ENCODE data around the gene KCNJ10. TPM values are rescaled to one million over a fixed set of nuclear protein-coding genes. Genes with fewer than 3 reads are reported as not detected.

Gene KCNJ10
- total RNA-seq, 1 experiment from 2014 or later: 1.4 TPM

DNA sequence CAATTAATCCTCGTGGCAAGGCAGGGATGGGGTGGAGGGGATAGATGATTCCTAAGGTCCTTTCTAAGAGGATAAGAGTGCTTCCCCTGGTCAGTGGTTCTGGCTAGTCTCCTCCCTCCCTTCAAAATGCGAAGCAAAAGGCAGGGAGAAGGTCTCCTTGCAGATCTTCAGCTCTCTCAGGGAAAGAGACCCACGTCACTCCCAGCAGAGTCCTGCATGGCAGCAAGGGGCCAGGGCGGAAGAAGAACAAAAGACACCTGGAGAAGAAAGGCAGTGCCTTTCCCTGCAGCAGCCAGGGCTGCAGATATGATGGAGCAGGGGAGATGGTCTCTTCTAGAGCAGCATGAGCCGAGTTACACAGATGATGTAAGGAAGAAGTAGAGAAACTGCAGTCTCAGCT, 86.3 kb downstream of the KCNJ10 start (continued):
- TF ChIP-seq, protein P1, sequence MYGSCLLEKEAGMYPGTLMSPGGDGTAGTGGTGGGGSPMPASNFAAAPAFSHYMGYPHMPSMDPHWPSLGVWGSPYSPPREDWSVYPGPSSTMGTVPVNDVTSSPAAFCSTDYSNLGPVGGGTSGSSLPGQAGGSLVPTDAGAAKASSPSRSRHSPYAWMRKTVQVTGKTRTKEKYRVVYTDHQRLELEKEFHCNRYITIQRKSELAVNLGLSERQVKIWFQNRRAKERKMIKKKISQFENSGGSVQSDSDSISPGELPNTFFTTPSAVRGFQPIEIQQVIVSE (CRISPR knock-in tag; IDR thresholded peaks at IDR 0.05; ENCODE audit: borderline replicate concordance): no peak
- TF ChIP-seq EMX1 (CRISPR knock-in tag; IDR thresholded peaks at IDR 0.05) (no peak), NFYB (CRISPR knock-in tag; conservative IDR thresholded peaks at IDR 0.05; ENCODE audit: low read depth) (no peak), FOXJ3 (CRISPR knock-in tag; IDR thresholded peaks at IDR 0.05; ENCODE audit: borderline replicate concordance) (no peak), TCF7 (CRISPR knock-in tag; IDR thresholded peaks at IDR 0.05; ENCODE audit: low read depth) (no peak), KAT7 (CRISPR knock-in tag; IDR thresholded peaks at IDR 0.05; ENCODE audit: borderline replicate concordance) (no peak)
- TF ChIP-seq, protein P2, sequence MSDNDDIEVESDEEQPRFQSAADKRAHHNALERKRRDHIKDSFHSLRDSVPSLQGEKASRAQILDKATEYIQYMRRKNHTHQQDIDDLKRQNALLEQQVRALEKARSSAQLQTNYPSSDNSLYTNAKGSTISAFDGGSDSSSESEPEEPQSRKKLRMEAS (CRISPR knock-in tag; IDR thresholded peaks at IDR 0.05): no peak
- TF ChIP-seq, protein P3, sequence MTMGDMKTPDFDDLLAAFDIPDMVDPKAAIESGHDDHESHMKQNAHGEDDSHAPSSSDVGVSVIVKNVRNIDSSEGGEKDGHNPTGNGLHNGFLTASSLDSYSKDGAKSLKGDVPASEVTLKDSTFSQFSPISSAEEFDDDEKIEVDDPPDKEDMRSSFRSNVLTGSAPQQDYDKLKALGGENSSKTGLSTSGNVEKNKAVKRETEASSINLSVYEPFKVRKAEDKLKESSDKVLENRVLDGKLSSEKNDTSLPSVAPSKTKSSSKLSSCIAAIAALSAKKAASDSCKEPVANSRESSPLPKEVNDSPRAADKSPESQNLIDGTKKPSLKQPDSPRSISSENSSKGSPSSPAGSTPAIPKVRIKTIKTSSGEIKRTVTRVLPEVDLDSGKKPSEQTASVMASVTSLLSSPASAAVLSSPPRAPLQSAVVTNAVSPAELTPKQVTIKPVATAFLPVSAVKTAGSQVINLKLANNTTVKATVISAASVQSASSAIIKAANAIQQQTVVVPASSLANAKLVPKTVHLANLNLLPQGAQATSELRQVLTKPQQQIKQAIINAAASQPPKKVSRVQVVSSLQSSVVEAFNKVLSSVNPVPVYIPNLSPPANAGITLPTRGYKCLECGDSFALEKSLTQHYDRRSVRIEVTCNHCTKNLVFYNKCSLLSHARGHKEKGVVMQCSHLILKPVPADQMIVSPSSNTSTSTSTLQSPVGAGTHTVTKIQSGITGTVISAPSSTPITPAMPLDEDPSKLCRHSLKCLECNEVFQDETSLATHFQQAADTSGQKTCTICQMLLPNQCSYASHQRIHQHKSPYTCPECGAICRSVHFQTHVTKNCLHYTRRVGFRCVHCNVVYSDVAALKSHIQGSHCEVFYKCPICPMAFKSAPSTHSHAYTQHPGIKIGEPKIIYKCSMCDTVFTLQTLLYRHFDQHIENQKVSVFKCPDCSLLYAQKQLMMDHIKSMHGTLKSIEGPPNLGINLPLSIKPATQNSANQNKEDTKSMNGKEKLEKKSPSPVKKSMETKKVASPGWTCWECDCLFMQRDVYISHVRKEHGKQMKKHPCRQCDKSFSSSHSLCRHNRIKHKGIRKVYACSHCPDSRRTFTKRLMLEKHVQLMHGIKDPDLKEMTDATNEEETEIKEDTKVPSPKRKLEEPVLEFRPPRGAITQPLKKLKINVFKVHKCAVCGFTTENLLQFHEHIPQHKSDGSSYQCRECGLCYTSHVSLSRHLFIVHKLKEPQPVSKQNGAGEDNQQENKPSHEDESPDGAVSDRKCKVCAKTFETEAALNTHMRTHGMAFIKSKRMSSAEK (CRISPR knock-in tag; IDR thresholded peaks at IDR 0.05; ENCODE audit: borderline replicate concordance): no peak
- TF ChIP-seq, protein P4, sequence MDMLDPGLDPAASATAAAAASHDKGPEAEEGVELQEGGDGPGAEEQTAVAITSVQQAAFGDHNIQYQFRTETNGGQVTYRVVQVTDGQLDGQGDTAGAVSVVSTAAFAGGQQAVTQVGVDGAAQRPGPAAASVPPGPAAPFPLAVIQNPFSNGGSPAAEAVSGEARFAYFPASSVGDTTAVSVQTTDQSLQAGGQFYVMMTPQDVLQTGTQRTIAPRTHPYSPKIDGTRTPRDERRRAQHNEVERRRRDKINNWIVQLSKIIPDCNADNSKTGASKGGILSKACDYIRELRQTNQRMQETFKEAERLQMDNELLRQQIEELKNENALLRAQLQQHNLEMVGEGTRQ (CRISPR knock-in tag; IDR thresholded peaks at IDR 0.05): no peak
- TF ChIP-seq, protein P5, sequence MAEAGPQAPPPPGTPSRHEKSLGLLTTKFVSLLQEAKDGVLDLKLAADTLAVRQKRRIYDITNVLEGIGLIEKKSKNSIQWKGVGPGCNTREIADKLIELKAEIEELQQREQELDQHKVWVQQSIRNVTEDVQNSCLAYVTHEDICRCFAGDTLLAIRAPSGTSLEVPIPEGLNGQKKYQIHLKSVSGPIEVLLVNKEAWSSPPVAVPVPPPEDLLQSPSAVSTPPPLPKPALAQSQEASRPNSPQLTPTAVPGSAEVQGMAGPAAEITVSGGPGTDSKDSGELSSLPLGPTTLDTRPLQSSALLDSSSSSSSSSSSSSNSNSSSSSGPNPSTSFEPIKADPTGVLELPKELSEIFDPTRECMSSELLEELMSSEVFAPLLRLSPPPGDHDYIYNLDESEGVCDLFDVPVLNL (CRISPR knock-in tag; IDR thresholded peaks at IDR 0.05; ENCODE audit: borderline replicate concordance, low read depth): no peak
- TF ChIP-seq, protein P6, sequence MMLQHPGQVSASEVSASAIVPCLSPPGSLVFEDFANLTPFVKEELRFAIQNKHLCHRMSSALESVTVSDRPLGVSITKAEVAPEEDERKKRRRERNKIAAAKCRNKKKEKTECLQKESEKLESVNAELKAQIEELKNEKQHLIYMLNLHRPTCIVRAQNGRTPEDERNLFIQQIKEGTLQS (CRISPR knock-in tag; conservative IDR thresholded peaks at IDR 0.05): no peak
- TF ChIP-seq, protein P7, sequence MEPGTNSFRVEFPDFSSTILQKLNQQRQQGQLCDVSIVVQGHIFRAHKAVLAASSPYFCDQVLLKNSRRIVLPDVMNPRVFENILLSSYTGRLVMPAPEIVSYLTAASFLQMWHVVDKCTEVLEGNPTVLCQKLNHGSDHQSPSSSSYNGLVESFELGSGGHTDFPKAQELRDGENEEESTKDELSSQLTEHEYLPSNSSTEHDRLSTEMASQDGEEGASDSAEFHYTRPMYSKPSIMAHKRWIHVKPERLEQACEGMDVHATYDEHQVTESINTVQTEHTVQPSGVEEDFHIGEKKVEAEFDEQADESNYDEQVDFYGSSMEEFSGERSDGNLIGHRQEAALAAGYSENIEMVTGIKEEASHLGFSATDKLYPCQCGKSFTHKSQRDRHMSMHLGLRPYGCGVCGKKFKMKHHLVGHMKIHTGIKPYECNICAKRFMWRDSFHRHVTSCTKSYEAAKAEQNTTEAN (CRISPR knock-in tag; IDR thresholded peaks at IDR 0.05): no peak

DNA sequence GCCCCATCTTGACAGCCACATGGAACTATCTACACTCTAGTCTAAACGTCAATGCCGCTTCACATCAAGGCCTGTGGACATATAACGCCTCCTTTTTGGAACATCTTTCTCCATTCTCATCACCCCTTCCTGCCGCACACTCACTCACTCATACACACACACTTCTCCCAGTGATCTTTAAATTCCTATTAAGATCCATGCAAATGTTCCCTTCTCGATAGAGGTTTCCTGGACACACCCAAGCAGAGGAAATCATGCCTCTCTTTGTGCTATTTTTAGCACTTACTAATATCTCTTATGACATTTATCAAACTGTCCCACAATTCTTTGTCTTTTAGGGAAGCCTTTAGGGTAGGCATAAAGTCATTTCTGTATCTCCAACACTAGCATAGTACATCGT, 87.7 kb downstream of the KCNJ10 start:
- DNase-seq (ENCODE audit: low spot score) (no peak), ATAC-seq (no peak)
- ChIA-PET CTCF (interaction anchor here (0.9 kb wide), 1 partner anchor 25 kb away, joined by 6 read pairs; no protein-coding TSS in a partner anchor), POLR2A (no interaction called here)
- Mint-ChIP-seq H3K27ac (no peak overlapping the region), H3K9me3 (no peaks in the 10 kb centered on the region), H3K4me3 (no peak overlapping the region), H3K27me3 (ENCODE audit: low read depth) (peaks cover 6% of the 10 kb centered on the region; the same call in 1 of the 2 replicates), H3K36me3 (no peaks in the 10 kb centered on the region), H3K4me1 (no peaks in the 10 kb centered on the region; the same call in 1 of the 2 replicates)
- TF ChIP-seq, protein P8, sequence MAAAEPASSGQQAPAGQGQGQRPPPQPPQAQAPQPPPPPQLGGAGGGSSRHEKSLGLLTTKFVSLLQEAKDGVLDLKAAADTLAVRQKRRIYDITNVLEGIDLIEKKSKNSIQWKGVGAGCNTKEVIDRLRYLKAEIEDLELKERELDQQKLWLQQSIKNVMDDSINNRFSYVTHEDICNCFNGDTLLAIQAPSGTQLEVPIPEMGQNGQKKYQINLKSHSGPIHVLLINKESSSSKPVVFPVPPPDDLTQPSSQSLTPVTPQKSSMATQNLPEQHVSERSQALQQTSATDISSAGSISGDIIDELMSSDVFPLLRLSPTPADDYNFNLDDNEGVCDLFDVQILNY (CRISPR knock-in tag; IDR thresholded peaks at IDR 0.05): no peak
- TF ChIP-seq TCF7 (CRISPR knock-in tag; IDR thresholded peaks at IDR 0.05; ENCODE audit: low read depth): no peak

All from WTC11 (cell line).